WI38 (cell line): ENCODE results near the gene MAGI1.

ENCODE experiments used
- H3K4me3 ChIP-seq: 2 replicates; pipeline ENCODE4 v1.5.1; 2011; ENCODE audit warnings: low read depth, mild to moderate bottlenecking, control low read depth, low read length
- CTCF ChIP-seq: IDR thresholded peaks from 2 replicates; pipeline ENCODE4 v1.5.1; 2012; ENCODE audit warnings: low read depth, mild to moderate bottlenecking, control low read depth, low read length

MAGI1 gene

DNA sequence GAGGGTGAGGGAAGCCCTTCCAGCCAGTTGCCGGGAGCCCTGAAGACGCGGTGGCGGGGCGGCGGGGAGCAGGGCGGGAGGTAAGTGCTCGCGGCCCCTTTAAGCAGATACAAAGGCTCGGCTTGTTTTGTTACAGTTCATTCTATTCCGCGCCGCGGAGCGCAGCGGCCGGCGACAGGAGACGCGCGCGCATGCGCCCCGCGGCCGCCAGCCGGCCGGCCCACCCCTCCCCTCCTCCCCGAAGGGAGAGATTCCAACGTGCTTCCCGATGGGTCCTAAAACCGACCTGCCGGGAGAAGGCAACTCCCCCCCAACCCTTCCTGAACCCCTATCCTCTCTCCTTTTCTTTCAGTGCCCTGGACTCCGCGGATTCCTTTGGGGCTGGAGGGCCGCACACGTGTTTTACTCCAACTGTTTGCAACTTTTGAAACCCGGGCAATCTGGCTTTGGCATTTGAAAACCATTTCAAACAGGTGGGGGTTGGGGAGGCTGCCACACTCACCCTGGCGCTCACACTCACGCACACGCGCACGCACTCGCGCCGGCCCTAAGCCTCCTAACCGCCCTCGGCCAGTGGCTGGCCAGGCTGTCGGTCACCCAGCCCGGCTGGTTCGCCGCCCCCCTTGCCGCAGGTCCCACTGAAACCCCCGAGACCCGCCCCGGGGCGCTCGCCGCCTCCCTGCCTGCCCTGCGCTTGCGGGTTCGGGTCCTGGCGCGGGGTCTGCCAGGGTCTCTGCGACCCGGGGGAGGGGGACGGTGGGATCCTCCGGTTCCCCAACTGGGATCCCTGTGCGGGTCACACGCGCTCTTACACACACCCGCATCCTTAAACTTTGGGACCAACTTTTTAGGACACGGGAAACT lies at the start of gene MAGI1:
MAGI1 (minus strand) TSS at position 193 of the 864 bp plus-strand sequence. CDS start 610 bp downstream, outside the sequence.
- H3K4me3 ChIP-seq, result peak within 1 kb of the TSS; percentile 74
- no peak for TF ChIP-seq CTCF

GRCh38 chr3:66083784-66084213 lies 45.1 kb upstream of the MAGI1 start:
- no peak overlapping the region for H3K4me3 ChIP-seq

GRCh38 chr3:66083096-66083678 lies 44.5 kb upstream of the MAGI1 start:
- no peak overlapping the region for H3K4me3 ChIP-seq
- TF ChIP-seq CTCF, result no peak

More at GRCh38 chr3:66083784-66084213, 45.1 kb upstream of the MAGI1 start:
- no peak for TF ChIP-seq CTCF

GRCh38 chr3:66082679-66083078 lies 44.0 kb upstream of the MAGI1 start:
- H3K4me3 ChIP-seq, result no peak overlapping the region
- no peak for TF ChIP-seq CTCF

GRCh38 chr3:66080167-66080566 lies 41.4 kb upstream of the MAGI1 start:
- no peak overlapping the region for H3K4me3 ChIP-seq
- no peak for TF ChIP-seq CTCF

DNA sequence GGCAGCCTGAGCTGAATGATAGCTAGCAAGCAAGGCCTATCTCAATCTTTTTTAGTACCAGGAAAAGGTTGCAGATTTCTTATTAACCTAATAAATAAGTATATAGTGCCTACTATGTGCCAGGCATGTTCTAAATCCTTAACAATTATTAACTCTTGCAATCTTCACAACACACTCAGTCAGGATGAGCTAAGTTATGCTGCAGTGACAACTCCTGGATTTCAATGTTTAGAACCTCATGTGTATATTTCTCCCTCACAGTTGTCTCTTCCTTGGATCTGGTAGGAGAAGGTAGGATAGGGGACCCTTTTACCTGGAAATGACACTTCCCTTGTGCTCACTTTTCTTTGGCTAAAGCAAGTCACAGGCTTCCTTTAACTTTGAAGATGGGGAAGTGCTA lies 39.3 kb upstream of the MAGI1 start:
- H3K4me3 ChIP-seq, result no peak overlapping the region
- TF ChIP-seq CTCF, result no peak

- H3K4me3 ChIP-seq, result no peak overlapping the region
- no peak for TF ChIP-seq CTCF
These were observed 38.2 kb upstream of the MAGI1 start for GRCh38 chr3:66076861-66077470.
